Measurements from ENCODE around the gene SLC22A17.

The SLC22A17 gene

GRCh38 chr14:23324455-23324846, 28.2 kb downstream of the SLC22A17 start:
- no peak for DNase-seq (ENCODE audit: extremely low spot score)
- TF ChIP-seq CTCF (IDR thresholded peaks at IDR 0.05; ENCODE audit: control extremely low read depth, extremely low read depth, low read depth, missing control alignments): no peak
- POLR2A ChIA-PET: no interaction called here
- CTCF ChIA-PET: interaction anchor here (1.2 to 4.8 kb wide), 4 partner anchors 10 to 203 kb away, joined by 3 to 26 read pairs (median 6); no protein-coding TSS in a partner anchor

- CTCF ChIA-PET: interaction anchor here (1.1 to 8.0 kb wide), 6 partner anchors 11 to 203 kb away, joined by 3 to 136 read pairs (median 6); partner anchors contain the start of genes BCL2L2 and PPP1R3E
- POLR2A ChIA-PET: interaction anchor here (1.0 to 1.1 kb wide), 2 partner anchors 21 to 22 kb away, joined by 3 read pairs; no protein-coding TSS in a partner anchor
- DNase-seq (ENCODE audit: extremely low spot score): no peak
- TF ChIP-seq CTCF (IDR thresholded peaks at IDR 0.05; ENCODE audit: control extremely low read depth, extremely low read depth, low read depth, missing control alignments): no peak
Measured at GRCh38 chr14:23323838-23324454, 28.7 kb downstream of the SLC22A17 start.

- no peak for DNase-seq (ENCODE audit: extremely low spot score)
- ChIA-PET POLR2A (interaction anchor here (1.0 to 2.5 kb wide), 3 partner anchors 20 to 21 kb away, joined by 3 to 26 read pairs (median 3); partner anchors contain the start of gene PPP1R3E), CTCF (interaction anchor here (0.6 to 8.0 kb wide), 14 partner anchors 9 to 265 kb away, joined by 3 to 136 read pairs (median 4); partner anchors contain the start of genes ACIN1, BCL2L2, C14orf119 and PPP1R3E)
- no peak for TF ChIP-seq CTCF (IDR thresholded peaks at IDR 0.05; ENCODE audit: control extremely low read depth, extremely low read depth, low read depth, missing control alignments)
Measured at GRCh38 chr14:23322568-23323517, 29.8 kb downstream of the SLC22A17 start.

GRCh38 chr14:23321572-23322547, 30.8 kb downstream of the SLC22A17 start:
- no peak for DNase-seq (ENCODE audit: extremely low spot score)
- no peak for TF ChIP-seq CTCF (IDR thresholded peaks at IDR 0.05; ENCODE audit: control extremely low read depth, extremely low read depth, low read depth, missing control alignments)
- CTCF ChIA-PET: interaction anchor here (0.9 to 8.0 kb wide), 17 partner anchors 7 to 264 kb away, joined by 3 to 136 read pairs (median 4); partner anchors contain the start of genes ACIN1, BCL2L2, C14orf119 and NGDN
- POLR2A ChIA-PET: interaction anchor here (0.9 to 2.5 kb wide), 5 partner anchors 15 to 227 kb away, joined by 3 to 26 read pairs (median 4); partner anchors contain the start of genes ACIN1, BCL2L2 and PPP1R3E

GRCh38 chr14:23320584-23321571, 31.8 kb downstream of the SLC22A17 start, which contains the start of gene PABPN1:
Gene PABPN1, plus strand, starts transcription at chr14:23321457. Its CDS starts 13 bp downstream, at chr14:23321470.
- POLR2A ChIA-PET: interaction anchor here (0.8 to 2.5 kb wide), 9 partner anchors 10 to 226 kb away, joined by 3 to 26 read pairs (median 4); partner anchors contain the start of genes ACIN1, BCL2L2, C14orf119 and HOMEZ
- CTCF ChIA-PET: interaction anchor here (0.8 to 8.0 kb wide), 20 partner anchors 8 to 263 kb away, joined by 3 to 136 read pairs (median 4); partner anchors contain the start of genes ACIN1, BCL2L2, C14orf119 and HOMEZ
- no peak for TF ChIP-seq CTCF (IDR thresholded peaks at IDR 0.05; ENCODE audit: control extremely low read depth, extremely low read depth, low read depth, missing control alignments)
- DNase-seq (ENCODE audit: extremely low spot score): peak; percentile 96
